GM23338 (cell line): ENCODE measurements around the gene CLDN7. TPM values are rescaled to one million over a fixed set of nuclear protein-coding genes. Genes with fewer than 3 reads are reported as not detected.

ENCODE experiments used
- ATAC-seq: fragments of 200-7000 bp; cut with Tn5 transposase; 3 replicates; pipeline ENCODE4 v1.9.1; 2020
- DNase-seq: peaks from one replicate; pipeline ENCODE4 v3.0.0-alpha.2; 2015; ENCODE audit warnings: low spot score
- H2AFZ ChIP-seq: fragments of 200-600 bp; sonication (generic); 2 replicates; pipeline ENCODE4 v1.8.0; 2016; ENCODE audit warnings: antibody characterized with exemption, mild to moderate bottlenecking, moderate library complexity
- H3F3A ChIP-seq: fragments of 200-600 bp; sonication (generic); replicated peaks from 2 replicates; pipeline ENCODE4 v1.8.0; 2017; ENCODE audit warnings: antibody characterized with exemption, mixed run types, low read depth
- H3K27ac ChIP-seq: fragments of 200-600 bp; sonication (generic); 2 replicates; pipeline ENCODE4 v1.6.1; 2016; ENCODE audit warnings: low read depth
- H3K27me3 ChIP-seq: fragments of 200-600 bp; sonication (generic); 2 replicates; pipeline ENCODE4 v1.8.0; 2016; ENCODE audit warnings: mild to moderate bottlenecking, mixed run types, moderate library complexity; ENCODE audit not compliant: insufficient read depth
- H3K36me3 ChIP-seq: fragments of 200-600 bp; sonication (generic); 2 replicates; pipeline ENCODE4 v1.8.0; 2016; ENCODE audit warnings: mild to moderate bottlenecking; ENCODE audit not compliant: insufficient read depth
- H3K4me1 ChIP-seq: fragments of 200-600 bp; sonication (generic); 2 replicates; pipeline ENCODE4 v1.8.0; 2016; ENCODE audit warnings: mild to moderate bottlenecking, moderate library complexity; ENCODE audit not compliant: insufficient read depth
- H3K4me2 ChIP-seq: fragments of 200-600 bp; sonication (generic); 2 replicates; pipeline ENCODE4 v1.7.1; 2017; ENCODE audit warnings: mixed run types
- H3K4me3 ChIP-seq: fragments of 200-600 bp; sonication (generic); 2 replicates; pipeline ENCODE4 v1.6.1; 2016; ENCODE audit warnings: mixed run types
- H3K79me2 ChIP-seq: fragments of 200-600 bp; sonication (generic); replicated peaks from 2 replicates; pipeline ENCODE4 v1.8.0; 2017; ENCODE audit warnings: mild to moderate bottlenecking; ENCODE audit not compliant: insufficient read depth
- H3K9me2 ChIP-seq: fragments of 200-600 bp; sonication (generic); 2 replicates; pipeline ENCODE4 v1.8.0; 2017; ENCODE audit not compliant: insufficient read depth
- H4K20me1 ChIP-seq: fragments of 200-600 bp; sonication (generic); replicated peaks from 2 replicates; pipeline ENCODE4 v1.8.0; 2017; ENCODE audit warnings: mild to moderate bottlenecking; ENCODE audit not compliant: insufficient read depth
- H3K27ac Mint-ChIP-seq: 2 replicates; pipeline ENCODE4 v1.8.0; 2020; ENCODE audit warnings: inconsistent platforms, mild to moderate bottlenecking, moderate library complexity, mixed read lengths
- H3K27me3 Mint-ChIP-seq: 3 replicates; pipeline ENCODE4 v1.8.0; 2022; ENCODE audit warnings: low read depth, mild to moderate bottlenecking, moderate library complexity, mixed read lengths, inconsistent platforms; ENCODE audit not compliant: insufficient read depth, poor library complexity
- H3K36me3 Mint-ChIP-seq: 3 replicates; pipeline ENCODE4 v1.8.0; 2021; ENCODE audit warnings: low read depth, mild to moderate bottlenecking, inconsistent platforms, moderate library complexity, mixed read lengths
- H3K4me1 Mint-ChIP-seq: 3 replicates; pipeline ENCODE4 v1.8.0; 2020; ENCODE audit warnings: mild to moderate bottlenecking, inconsistent platforms, mixed read lengths
- H3K4me3 Mint-ChIP-seq: 3 replicates; pipeline ENCODE4 v1.8.0; 2021; ENCODE audit warnings: moderate library complexity, mild to moderate bottlenecking, inconsistent platforms, mixed read lengths
- H3K9me3 Mint-ChIP-seq: 3 replicates; pipeline ENCODE4 v1.8.0; 2020; ENCODE audit warnings: moderate library complexity, mild to moderate bottlenecking, inconsistent platforms, mixed read lengths
- ETS1 ChIP-seq: IDR thresholded peaks from 2 replicates; pipeline ENCODE4 v1.6.1; 2016; ENCODE audit warnings: antibody characterized with exemption
- EZH2phosphoT487 ChIP-seq: fragments of 200-600 bp; sonication (generic); IDR thresholded peaks from one replicate; pipeline ENCODE4 v1.8.1; 2018; ENCODE audit warnings: antibody characterized with exemption; ENCODE audit not compliant: unreplicated experiment
- JUNB ChIP-seq: IDR thresholded peaks from one replicate; pipeline ENCODE4 v1.6.1; 2016; ENCODE audit warnings: antibody characterized with exemption; ENCODE audit not compliant: unreplicated experiment
- NANOG ChIP-seq: IDR thresholded peaks from 2 replicates; pipeline ENCODE4 v1.6.1; 2016; ENCODE audit warnings: antibody characterized with exemption, borderline replicate concordance
- POLR2AphosphoS5 ChIP-seq: IDR thresholded peaks from 2 replicates; pipeline ENCODE4 v1.6.1; 2016; ENCODE audit warnings: antibody characterized with exemption, low read depth
- ZNF331 ChIP-seq: fragments of 250-450 bp; sonication (Bioruptor Pico); IDR thresholded peaks from 2 replicates; pipeline ENCODE4 v1.5.0; 2020; ENCODE audit warnings: low read depth, mild to moderate bottlenecking, moderate library complexity
- ZNF462 ChIP-seq: fragments of 250-450 bp; sonication (Bioruptor Pico); IDR thresholded peaks from 2 replicates; pipeline ENCODE4 v1.5.0; 2020; ENCODE audit warnings: mild to moderate bottlenecking, moderate library complexity
- polyA plus RNA-seq: library from polyadenylated mRNA; unstranded; fragments of >200 nt; fragmentation: Nextera tagmentation; extraction: Ambion mirVana; gene quantifications from 2 replicates; pipeline ENCODE4 v1.2.1, GENCODE V29; 2016
- total RNA-seq: library from RNA; depleted of rRNA; stranded (reverse); fragments of >200 nt; shearing (Covaris generic); gene quantifications from 2 replicates; pipeline ENCODE4 v1.2.3, GENCODE V29; 2014

Gene CLDN7
- total and polyA plus RNA-seq, 2 experiments from 2014 or later, result 50.7 to 111 TPM

GRCh38 chr17:7258731-7259554, 3.3 kb downstream of the CLDN7 start:
- H3K9me3 Mint-ChIP-seq, result no peaks in the 10 kb centered on the region; the same call in 2 of the 3 replicates
- H3K4me1 ChIP-seq, result peaks cover 5% of the 10 kb centered on the region
- no peak for DNase-seq
- peaks cover 30% of the 10 kb centered on the region for H3K79me2 ChIP-seq
- H3K4me3 ChIP-seq, result no peak overlapping the region
- peaks cover 29% of the 10 kb centered on the region for H3K27me3 Mint-ChIP-seq
- H3K4me2 ChIP-seq, result no peak overlapping the region
- H3K4me1 Mint-ChIP-seq, result peaks cover 19% of the 10 kb centered on the region
- TF ChIP-seq ZNF331 (CRISPR knock-in tag) (no peak), JUNB (no peak), POLR2AphosphoS5 (peak; percentile 41; the same call in 1 of the 2 replicates)
- peaks cover 28% of the 10 kb centered on the region for H3F3A ChIP-seq
- no peaks in the 10 kb centered on the region for H3K27me3 ChIP-seq
- H2AFZ ChIP-seq, result no peak overlapping the region
- H4K20me1 ChIP-seq, result peaks cover 20% of the 10 kb centered on the region; the same call in 1 of the 2 replicates
- ATAC-seq, result no peak
- peak overlapping the region; percentile 91; the same call in 2 of the 3 replicates for H3K4me3 Mint-ChIP-seq
- H3K36me3 Mint-ChIP-seq, result peaks cover 60% of the 10 kb centered on the region
- peak overlapping the region; percentile 67 for H3K27ac Mint-ChIP-seq
- H3K36me3 ChIP-seq, result peaks cover 23% of the 10 kb centered on the region
- H3K27ac ChIP-seq, result peak overlapping the region; percentile 66
- H3K9me2 ChIP-seq, result no peaks in the 10 kb centered on the region

GRCh38 chr17:7256766-7257456, 5.4 kb downstream of the CLDN7 start:
- H3K79me2 ChIP-seq, result peaks cover 42% of the 10 kb centered on the region
- no peak overlapping the region for H3K4me3 ChIP-seq
- no peak overlapping the region for H2AFZ ChIP-seq
- no peaks in the 10 kb centered on the region for H3K9me2 ChIP-seq
- H3F3A ChIP-seq, result peaks cover 24% of the 10 kb centered on the region
- H3K27me3 ChIP-seq, result no peaks in the 10 kb centered on the region
- Mint-ChIP-seq H3K36me3 (peaks cover 69% of the 10 kb centered on the region), H3K27me3 (peaks cover 22% of the 10 kb centered on the region), H3K4me1 (peaks cover 24% of the 10 kb centered on the region), H3K9me3 (no peaks in the 10 kb centered on the region; the same call in 2 of the 3 replicates), H3K27ac (peak overlapping the region; percentile 72; the same call in 1 of the 2 replicates), H3K4me3 (no peak overlapping the region)
- DNase-seq, result no peak
- H3K4me2 ChIP-seq, result no peak overlapping the region
- peaks cover 23% of the 10 kb centered on the region for H3K36me3 ChIP-seq
- no peak overlapping the region for H3K27ac ChIP-seq
- peaks cover 26% of the 10 kb centered on the region; the same call in 1 of the 2 replicates for H4K20me1 ChIP-seq
- no peak for TF ChIP-seq ETS1
- no peak for TF ChIP-seq NANOG
- TF ChIP-seq EZH2phosphoT487, result no peak
- TF ChIP-seq ZNF462 (CRISPR knock-in tag), result no peak
- TF ChIP-seq POLR2AphosphoS5, result no peak
- peaks cover 4% of the 10 kb centered on the region; the same call in 1 of the 2 replicates for H3K4me1 ChIP-seq
- ATAC-seq, result no peak
